Panc1 (cell line): ENCODE measurements around the gene FEM1B. TPM values are rescaled to one million over a fixed set of nuclear protein-coding genes. Genes with fewer than 3 reads are reported as not detected.

Experiments used
- ATAC-seq: fragments of 200-7000 bp; cut with Tn5 transposase; 2 replicates; pipeline ENCODE4 v1.9.1; 2020; ENCODE audit warnings: mild to moderate bottlenecking, moderate library complexity
- BruUV-seq: library from RNA; stranded (reverse); fragments of 400-500 nt; replicated peaks from 2 replicates; lab custom pipeline; 2021; lab: Mats Ljungman, UMichigan
- CTCF ChIA-PET: fragments of 300-600 bp; sonication (Branson Sonifier 250); formaldehyde crosslinking; loops from one replicate; lab custom pipeline; 2022; ENCODE audit warnings: antibody characterized with exemption; lab: Charles Lee
- POLR2A ChIA-PET: fragments of 300-600 bp; sonication (Branson Sonifier 250); formaldehyde crosslinking; loops from one replicate; lab custom pipeline; 2022; ENCODE audit warnings: antibody characterized with exemption; lab: Charles Lee
- DNase-seq: peaks from one replicate; pipeline ENCODE4 v3.0.0-alpha.2; 2010; ENCODE audit warnings: low read depth, low spot score
- H3K27ac ChIP-seq: 2 replicates; pipeline ENCODE4 v1.5.1; 2011; ENCODE audit warnings: mild to moderate bottlenecking, low read length, inconsistent platforms
- H3K27me3 ChIP-seq: fragments of 200-500 bp; sonication (Bioruptor generic); 2 replicates; pipeline ENCODE4 v1.6.0; 2014; ENCODE audit warnings: low read length, inconsistent platforms; ENCODE audit not compliant: control insufficient read depth, insufficient read depth
- H3K36me3 ChIP-seq: fragments of 200-500 bp; sonication (Bioruptor generic); 2 replicates; pipeline ENCODE4 v1.5.1; 2014; ENCODE audit warnings: inconsistent platforms, mild to moderate bottlenecking, low read length, moderate library complexity; ENCODE audit not compliant: control insufficient read depth, insufficient read depth
- H3K4me1 ChIP-seq: 2 replicates; pipeline ENCODE4 v1.5.1; 2011; ENCODE audit warnings: inconsistent platforms, mild to moderate bottlenecking, low read length, moderate library complexity; ENCODE audit not compliant: control insufficient read depth, insufficient read depth
- H3K4me3 ChIP-seq, 2 experiments: 2 replicates each; pipeline ENCODE4 v1.5.1; 2011 to 2012; ENCODE audit warnings: low read depth in 2 of 2, low read length in 2 of 2, mild to moderate bottlenecking in 2 of 2, inconsistent platforms in 1 of 2, moderate library complexity in 1 of 2
- H3K9me3 ChIP-seq: fragments of 200-500 bp; sonication (Bioruptor generic); 2 replicates; pipeline ENCODE4 v1.5.1; 2014; ENCODE audit warnings: low read depth, mild to moderate bottlenecking, inconsistent platforms, low read length, moderate library complexity; ENCODE audit not compliant: control insufficient read depth, insufficient read depth
- POLR2AphosphoS5 ChIP-seq: IDR thresholded peaks from 2 replicates; pipeline ENCODE4 v1.6.1; 2012; ENCODE audit warnings: mild to moderate bottlenecking, low read depth, low read length, moderate library complexity
- SIN3A ChIP-seq: IDR thresholded peaks from 2 replicates; pipeline ENCODE4 v1.6.1; 2012; ENCODE audit warnings: low read depth, mild to moderate bottlenecking, low read length, moderate library complexity, borderline replicate concordance; ENCODE audit not compliant: insufficient read depth
- TCF7L2 ChIP-seq: IDR thresholded peaks from 2 replicates; pipeline ENCODE4 v1.6.1; 2011; ENCODE audit warnings: mild to moderate bottlenecking, low read depth, low read length, inconsistent platforms
- in situ Hi-C: cut with HindIII; loops from 2 replicates; pipeline ENCODE4 v1.10.0; 2016; ENCODE audit warnings: low sequenced_read_pairs, low pct_unique_long_range_greater_than_20kb
- intact Hi-C: fragments of 100-400 bp; cut with micrococcal nuclease; formaldehyde crosslinking; loops from one replicate; pipeline ENCODE4 v1.10.0; 2022; ENCODE audit not compliant: unreplicated experiment
- total RNA-seq: library from RNA; stranded (reverse); gene quantifications from one replicate; pipeline ENCODE4 v1.2.1, GENCODE V29; 2021; ENCODE audit not compliant: unreplicated experiment
- TF ChIP-seq, protein P1 (sequence below), 2 experiments: IDR thresholded peaks; 2 replicates each; pipeline ENCODE4 v1.6.1; 2011 to 2012; ENCODE audit warnings: low read depth in 2 of 2, control low read depth in 1 of 2, low read length in 1 of 2, mild to moderate bottlenecking in 1 of 2, moderate library complexity in 1 of 2; ENCODE audit not compliant: insufficient read depth in 1 of 2
- TF ChIP-seq, protein P2 (sequence below): fragments of 450-650 bp; IDR thresholded peaks from 2 replicates; pipeline ENCODE4 v1.5.1; 2017; ENCODE audit warnings: mild to moderate bottlenecking

FEM1B gene
- total RNA-seq, 1 experiment from 2014 or later = 34.8 TPM

DNA sequence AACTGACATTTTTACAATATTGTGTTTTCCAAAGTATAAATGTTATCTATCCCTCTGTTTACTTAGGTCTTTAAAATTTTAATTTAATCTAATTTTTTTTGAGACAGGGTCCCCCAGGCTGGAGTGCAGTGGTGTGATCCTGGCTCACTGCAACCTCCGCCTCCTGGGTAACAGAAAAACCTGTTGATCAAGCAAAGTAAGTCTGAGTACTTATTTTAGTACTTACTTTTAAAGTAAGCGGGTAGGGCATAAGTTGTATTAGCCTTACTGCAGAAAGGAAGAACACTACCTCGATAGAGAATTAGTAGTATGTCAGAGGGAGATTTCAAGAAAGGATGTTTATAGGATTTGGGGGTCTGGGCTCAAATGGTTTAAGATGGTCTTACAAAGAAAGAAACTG, 11.9 kb upstream of the FEM1B start:
- Histone ChIP-seq H3K4me1 (no peaks in the 10 kb centered on the region), H3K27ac (no peak overlapping the region), H3K9me3 (no peaks in the 10 kb centered on the region), H3K4me3 (no peak overlapping the region), H3K27me3 (peaks cover 7% of the 10 kb centered on the region; the same call in 1 of the 2 replicates), H3K36me3 (no peaks in the 10 kb centered on the region)
- no peak for TF ChIP-seq POLR2AphosphoS5
- TF ChIP-seq, protein P1, sequence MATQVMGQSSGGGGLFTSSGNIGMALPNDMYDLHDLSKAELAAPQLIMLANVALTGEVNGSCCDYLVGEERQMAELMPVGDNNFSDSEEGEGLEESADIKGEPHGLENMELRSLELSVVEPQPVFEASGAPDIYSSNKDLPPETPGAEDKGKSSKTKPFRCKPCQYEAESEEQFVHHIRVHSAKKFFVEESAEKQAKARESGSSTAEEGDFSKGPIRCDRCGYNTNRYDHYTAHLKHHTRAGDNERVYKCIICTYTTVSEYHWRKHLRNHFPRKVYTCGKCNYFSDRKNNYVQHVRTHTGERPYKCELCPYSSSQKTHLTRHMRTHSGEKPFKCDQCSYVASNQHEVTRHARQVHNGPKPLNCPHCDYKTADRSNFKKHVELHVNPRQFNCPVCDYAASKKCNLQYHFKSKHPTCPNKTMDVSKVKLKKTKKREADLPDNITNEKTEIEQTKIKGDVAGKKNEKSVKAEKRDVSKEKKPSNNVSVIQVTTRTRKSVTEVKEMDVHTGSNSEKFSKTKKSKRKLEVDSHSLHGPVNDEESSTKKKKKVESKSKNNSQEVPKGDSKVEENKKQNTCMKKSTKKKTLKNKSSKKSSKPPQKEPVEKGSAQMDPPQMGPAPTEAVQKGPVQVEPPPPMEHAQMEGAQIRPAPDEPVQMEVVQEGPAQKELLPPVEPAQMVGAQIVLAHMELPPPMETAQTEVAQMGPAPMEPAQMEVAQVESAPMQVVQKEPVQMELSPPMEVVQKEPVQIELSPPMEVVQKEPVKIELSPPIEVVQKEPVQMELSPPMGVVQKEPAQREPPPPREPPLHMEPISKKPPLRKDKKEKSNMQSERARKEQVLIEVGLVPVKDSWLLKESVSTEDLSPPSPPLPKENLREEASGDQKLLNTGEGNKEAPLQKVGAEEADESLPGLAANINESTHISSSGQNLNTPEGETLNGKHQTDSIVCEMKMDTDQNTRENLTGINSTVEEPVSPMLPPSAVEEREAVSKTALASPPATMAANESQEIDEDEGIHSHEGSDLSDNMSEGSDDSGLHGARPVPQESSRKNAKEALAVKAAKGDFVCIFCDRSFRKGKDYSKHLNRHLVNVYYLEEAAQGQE (IDR thresholded peaks at IDR 0.05; ENCODE audit: insufficient read depth in 1 of 2, low read depth in 2 of 2, low read length in 1 of 2) = no peak
- no peak for TF ChIP-seq TCF7L2
- TF ChIP-seq, protein P2, sequence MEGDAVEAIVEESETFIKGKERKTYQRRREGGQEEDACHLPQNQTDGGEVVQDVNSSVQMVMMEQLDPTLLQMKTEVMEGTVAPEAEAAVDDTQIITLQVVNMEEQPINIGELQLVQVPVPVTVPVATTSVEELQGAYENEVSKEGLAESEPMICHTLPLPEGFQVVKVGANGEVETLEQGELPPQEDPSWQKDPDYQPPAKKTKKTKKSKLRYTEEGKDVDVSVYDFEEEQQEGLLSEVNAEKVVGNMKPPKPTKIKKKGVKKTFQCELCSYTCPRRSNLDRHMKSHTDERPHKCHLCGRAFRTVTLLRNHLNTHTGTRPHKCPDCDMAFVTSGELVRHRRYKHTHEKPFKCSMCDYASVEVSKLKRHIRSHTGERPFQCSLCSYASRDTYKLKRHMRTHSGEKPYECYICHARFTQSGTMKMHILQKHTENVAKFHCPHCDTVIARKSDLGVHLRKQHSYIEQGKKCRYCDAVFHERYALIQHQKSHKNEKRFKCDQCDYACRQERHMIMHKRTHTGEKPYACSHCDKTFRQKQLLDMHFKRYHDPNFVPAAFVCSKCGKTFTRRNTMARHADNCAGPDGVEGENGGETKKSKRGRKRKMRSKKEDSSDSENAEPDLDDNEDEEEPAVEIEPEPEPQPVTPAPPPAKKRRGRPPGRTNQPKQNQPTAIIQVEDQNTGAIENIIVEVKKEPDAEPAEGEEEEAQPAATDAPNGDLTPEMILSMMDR = no peak
- TF ChIP-seq SIN3A = no peak
- no peak for DNase-seq
- no peak for ATAC-seq
- BruUV-seq = no TSS peak
- POLR2A ChIA-PET = no interaction called here
- intact Hi-C loops = no loop called here
- in situ Hi-C loops = no loop called here
- CTCF ChIA-PET = no interaction called here

DNA sequence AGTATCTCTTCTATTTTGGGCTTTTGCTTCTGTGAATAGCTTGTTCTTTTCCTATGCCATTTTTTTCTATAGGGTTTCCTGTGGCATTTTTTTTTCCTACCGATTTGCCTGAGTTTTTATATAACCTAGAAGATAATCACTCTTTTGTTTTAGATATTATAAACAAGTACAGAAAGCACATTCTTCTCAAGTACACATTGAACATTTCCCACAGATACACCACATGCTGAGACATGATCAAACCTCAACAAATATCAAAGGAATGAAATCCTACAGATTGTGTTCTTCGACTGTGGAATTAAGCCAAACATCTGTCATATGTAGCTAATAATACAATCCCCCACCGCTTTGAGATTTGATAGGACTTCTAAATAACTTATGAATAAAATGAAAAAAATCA, 9.1 kb upstream of the FEM1B start:
- in situ Hi-C loops (no loop called here), intact Hi-C loops (no loop called here)
- Histone ChIP-seq H3K9me3 (no peaks in the 10 kb centered on the region), H3K36me3 (no peaks in the 10 kb centered on the region), H3K4me1 (peaks cover 13% of the 10 kb centered on the region), H3K27ac (no peak overlapping the region), H3K27me3 (peaks cover 7% of the 10 kb centered on the region; the same call in 1 of the 2 replicates), H3K4me3 (no peak overlapping the region)
- TF ChIP-seq, protein P1 (IDR thresholded peaks at IDR 0.05; ENCODE audit: insufficient read depth in 1 of 2, low read depth in 2 of 2, low read length in 1 of 2) = no peak
- TF ChIP-seq SIN3A (no peak), POLR2AphosphoS5 (no peak), TCF7L2 (no peak)
- TF ChIP-seq, protein P2 = no peak
- DNase-seq (no peak), ATAC-seq (no peak)
- ChIA-PET POLR2A (no interaction called here), CTCF (no interaction called here)
- no TSS peak for BruUV-seq
